Midbrain (tissue), 1 donor: Measurements from ENCODE around the gene C1orf226.
"Not testable (repeated sequence)": the region's sequence is repeated elsewhere in the genome, so short reads cannot be mapped to it uniquely, and the experiment has no call there.

ENCODE experiments used
- DNase-seq: peaks from one replicate; lab custom pipeline; 2025; lab: John Stamatoyannopoulos, UW

The C1orf226 gene

GRCh38 chr1:162405800-162406199 lies 24.3 kb downstream of the C1orf226 start:
- DNase-seq, result no peak

GRCh38 chr1:162406811-162407210 lies 25.3 kb downstream of the C1orf226 start:
- DNase-seq, result no peak

- DNase-seq, result no peak
Measured at GRCh38 chr1:162407539-162407938, 26.0 kb downstream of the C1orf226 start.

- DNase-seq, result no peak
Measured at GRCh38 chr1:162412002-162412401, 30.5 kb downstream of the C1orf226 start, which contains the start of gene SH2D1B. Gene SH2D1B, minus strand, starts transcription at chr1:162412136. Its CDS starts 120 bp downstream, at chr1:162412016.

GRCh38 chr1:162416215-162416614 lies 34.7 kb downstream of the C1orf226 start:
- no peak for DNase-seq

GRCh38 chr1:162416909-162417308 lies 35.4 kb downstream of the C1orf226 start:
- DNase-seq, result no peak

- no peak for DNase-seq
Measured at GRCh38 chr1:162417650-162418049, 36.1 kb downstream of the C1orf226 start.

GRCh38 chr1:162418584-162418983 lies 37.1 kb downstream of the C1orf226 start:
- DNase-seq, result not testable (repeated sequence)

- DNase-seq, result not testable (repeated sequence)
Measured at GRCh38 chr1:162419450-162419931, 38.0 kb downstream of the C1orf226 start.

DNA sequence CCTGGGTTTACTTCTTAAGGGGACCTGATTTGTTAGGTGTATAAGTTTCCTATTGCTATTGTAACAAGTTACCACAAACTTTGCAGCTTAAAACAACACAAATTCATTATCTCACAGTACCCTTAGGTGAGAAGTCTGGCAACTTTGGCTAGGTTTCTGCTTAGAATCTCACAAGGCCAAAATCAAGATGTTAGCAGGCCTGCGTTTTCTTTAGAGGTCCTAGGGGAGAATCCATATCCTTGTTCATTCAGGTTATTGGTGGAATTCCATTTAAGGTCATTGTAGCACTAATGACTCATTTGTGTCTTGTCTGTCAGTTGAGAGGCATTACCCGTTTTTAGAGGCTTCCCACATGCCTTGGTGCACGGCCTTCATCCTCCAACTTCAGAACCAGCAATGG lies 38.6 kb downstream of the C1orf226 start:
- DNase-seq, result no peak

GRCh38 chr1:162421258-162422164 lies 40.0 kb downstream of the C1orf226 start:
- no peak for DNase-seq

- DNase-seq, result no peak
Measured at GRCh38 chr1:162422662-162423375, 41.3 kb downstream of the C1orf226 start.

GRCh38 chr1:162430583-162430982 lies 49.1 kb downstream of the C1orf226 start:
- DNase-seq, result no peak

- DNase-seq, result not testable (repeated sequence)
Measured at GRCh38 chr1:162432977-162433713, 51.6 kb downstream of the C1orf226 start.
